Muscle of leg (tissue), 11 donors: ENCODE results near the gene YIPF4. TPM values are rescaled to one million over a fixed set of nuclear protein-coding genes. Genes with fewer than 3 reads are reported as not detected.
"Not testable (repeated sequence)": the region's sequence is repeated elsewhere in the genome, so short reads cannot be mapped to it uniquely, and the experiment has no call there.

ENCODE experiments used
- DNase-seq: peaks from one replicate; pipeline ENCODE4 v3.0.0; 2013
- H3K27ac ChIP-seq: one replicate; pipeline ENCODE4 v1.5.1; 2013; ENCODE audit warnings: mild to moderate bottlenecking, low read length, control low read depth
- H3K27me3 ChIP-seq: one replicate; pipeline ENCODE4 v1.6.1; 2013; ENCODE audit warnings: low read length; ENCODE audit not compliant: control insufficient read depth, insufficient read depth
- H3K36me3 ChIP-seq: one replicate; pipeline ENCODE4 v1.6.1; 2013; ENCODE audit warnings: low read length; ENCODE audit not compliant: control insufficient read depth, insufficient read depth
- H3K4me1 ChIP-seq: one replicate; pipeline ENCODE4 v1.6.1; 2013; ENCODE audit warnings: low read length; ENCODE audit not compliant: control insufficient read depth, insufficient read depth
- H3K4me3 ChIP-seq: one replicate; pipeline ENCODE4 v1.5.1; 2013; ENCODE audit warnings: low read length, control low read depth
- H3K9me3 ChIP-seq: replicated peaks from 2 replicates; pipeline ENCODE4 v1.6.1; 2013; ENCODE audit warnings: low read depth, low read length; ENCODE audit not compliant: control insufficient read depth
- WGBS: methylation state at CpG from one replicate; pipeline ENCODE4 v1.1.5; 2013; ENCODE audit warnings: missing lambda C conversion rate; ENCODE audit not compliant: insufficient coverage; 5-methylcytosine and 5-hydroxymethylcytosine counted together
- polyA plus RNA-seq, 8 donors: library from polyadenylated mRNA; unstranded; fragments of 120-200 nt; gene quantifications; one replicate each; pipeline versions ENCODE4 v1.2.1 to v1.2.3, GENCODE V29; 2013; ENCODE audit warnings: inconsistent platforms in 1 of 8, low replicate concordance in 1 of 8; ENCODE audit not compliant: insufficient read length in 8 of 8, insufficient read depth in 1 of 8
- total RNA-seq: library from RNA; stranded (reverse); fragments of 120-200 nt; gene quantifications from one replicate; pipeline ENCODE4 v1.2.4, GENCODE V29; 2013

YIPF4 gene
- total and polyA plus RNA-seq, 9 donors = 33.4 to 48.4 (median 37.7) TPM

- WGBS = no CpG with 5 or more reads among the region's 7 CpGs
- H3K9me3 ChIP-seq, H3K36me3 ChIP-seq, DNase-seq, H3K4me1 ChIP-seq, H3K27ac ChIP-seq, H3K4me3 ChIP-seq, H3K27me3 ChIP-seq: not testable (repeated sequence)
Measured at GRCh38 chr2:32275790-32276189, 1.9 kb upstream of the YIPF4 start.

DNA sequence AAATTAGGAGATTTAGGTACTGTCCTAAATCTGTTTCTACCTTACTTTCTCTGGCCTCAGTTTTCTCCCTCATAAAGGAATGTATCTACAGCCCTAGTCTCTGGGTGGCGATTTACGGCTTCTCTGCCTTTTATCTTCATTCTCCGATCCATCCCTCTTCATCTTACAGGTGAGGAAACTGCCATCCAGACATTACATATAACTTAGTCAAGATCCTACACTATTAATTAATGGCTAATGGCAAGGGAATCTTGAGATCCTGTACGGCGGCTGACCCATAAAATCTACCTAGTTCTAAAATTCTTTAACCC, 386 bp upstream of the YIPF4 start:
- DNase-seq = peak; percentile 3
- H3K27me3 ChIP-seq = no peaks in the 10 kb centered on the region
- 68% methylated on average over 3 of the region's 5 CpGs for WGBS
- H3K9me3 ChIP-seq = no peaks in the 10 kb centered on the region
- peak overlapping the region; percentile 81 for H3K27ac ChIP-seq
- peaks cover 2% of the 10 kb centered on the region for H3K4me1 ChIP-seq
- H3K36me3 ChIP-seq = peaks cover 11% of the 10 kb centered on the region
- H3K4me3 ChIP-seq = peak overlapping the region; percentile 98

DNA sequence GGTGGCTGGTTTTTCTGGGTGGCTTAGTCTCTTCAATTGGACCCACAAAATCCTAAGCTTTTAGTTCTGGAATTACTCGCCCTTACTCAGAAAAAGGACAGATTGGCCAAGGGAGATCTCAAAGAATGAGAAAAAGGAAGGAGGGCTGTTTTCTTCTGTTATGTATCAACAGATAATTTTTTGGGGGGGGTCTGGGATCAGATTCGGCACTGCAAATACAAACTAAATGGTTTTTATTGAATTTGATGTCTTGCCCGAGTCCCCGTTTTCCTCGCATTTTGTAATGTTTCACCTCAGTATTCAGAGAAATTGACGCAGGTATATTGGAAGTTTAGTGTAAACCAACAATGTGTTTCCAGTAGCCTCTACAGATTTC, 762 bp downstream of the YIPF4 start:
- H3K27ac ChIP-seq = peak overlapping the region; percentile 92
- peak overlapping the region; percentile 98 for H3K4me3 ChIP-seq
- H3K27me3 ChIP-seq = no peaks in the 10 kb centered on the region
- no peaks in the 10 kb centered on the region for H3K9me3 ChIP-seq
- peaks cover 2% of the 10 kb centered on the region for H3K4me1 ChIP-seq
- DNase-seq = no peak
- peaks cover 15% of the 10 kb centered on the region for H3K36me3 ChIP-seq
- no CpG with 5 or more reads among the region's 6 CpGs for WGBS

DNA sequence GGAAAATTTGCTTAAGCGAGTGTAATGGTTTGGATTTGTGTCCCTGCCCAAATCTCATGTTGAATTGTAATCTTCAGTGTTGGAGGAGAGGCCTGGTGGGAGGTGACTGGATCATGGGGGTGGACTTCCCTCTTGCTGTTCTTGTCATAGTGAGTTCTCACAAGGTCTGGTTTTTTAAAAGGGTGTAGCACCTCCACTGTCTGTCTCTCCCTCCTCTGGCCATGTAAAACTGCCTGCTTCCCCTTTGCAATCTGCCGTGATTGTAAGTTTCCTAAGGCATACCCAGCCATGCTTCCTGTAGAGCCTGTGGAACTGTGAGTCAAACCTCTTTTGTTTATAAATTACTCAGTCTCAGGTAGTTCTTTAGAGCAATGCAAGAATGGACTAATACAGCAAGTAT, 6.6 kb downstream of the YIPF4 start:
- H3K36me3 ChIP-seq = peaks cover 22% of the 10 kb centered on the region
- H3K9me3 ChIP-seq = no peaks in the 10 kb centered on the region
- H3K4me3 ChIP-seq = no peak overlapping the region
- H3K27me3 ChIP-seq = no peaks in the 10 kb centered on the region
- 89% methylated on average over 1 of the region's 2 CpGs for WGBS
- no peaks in the 10 kb centered on the region for H3K4me1 ChIP-seq
- no peak overlapping the region for H3K27ac ChIP-seq
- no peak for DNase-seq

DNA sequence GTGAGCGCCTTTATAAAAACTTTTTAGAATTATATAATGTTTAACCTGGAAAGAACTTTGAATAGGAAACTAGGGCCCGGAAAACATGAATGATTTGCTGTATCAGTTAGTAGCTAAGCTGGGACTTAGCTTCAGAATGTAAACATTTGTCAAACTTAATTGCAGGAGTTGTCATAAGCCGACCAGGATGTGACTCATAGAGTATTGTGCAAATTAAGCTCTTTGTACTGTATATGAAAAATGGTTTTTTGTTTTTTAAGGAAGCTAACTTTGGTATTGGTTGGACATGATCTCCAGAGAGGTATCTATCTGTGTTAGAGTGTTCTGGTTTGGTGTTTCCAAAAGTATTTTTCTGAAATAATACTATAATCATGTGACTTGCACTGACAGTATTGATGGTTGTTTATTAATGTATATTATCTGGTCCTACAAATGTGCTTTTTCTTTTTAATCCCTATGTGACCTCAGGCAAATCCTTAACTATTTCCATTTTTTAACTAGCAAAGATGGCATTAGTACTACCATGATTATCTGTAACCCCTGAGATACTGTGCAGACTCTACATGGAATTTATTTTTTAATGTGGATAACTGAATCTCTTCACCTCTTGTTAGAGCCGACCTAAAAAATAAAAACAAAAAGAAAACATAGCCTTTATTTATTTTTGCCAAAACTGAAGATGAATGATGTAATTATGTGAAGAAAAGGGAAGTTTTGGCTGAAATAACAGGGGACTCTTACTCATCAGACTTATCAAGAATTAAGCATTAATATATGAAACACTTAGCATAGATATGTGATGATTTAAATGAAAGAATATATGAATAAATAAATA, 11.7 kb downstream of the YIPF4 start:
- no peaks in the 10 kb centered on the region for H3K27me3 ChIP-seq
- no peak overlapping the region for H3K27ac ChIP-seq
- no peaks in the 10 kb centered on the region for H3K9me3 ChIP-seq
- no peak for DNase-seq
- peaks cover 9% of the 10 kb centered on the region for H3K36me3 ChIP-seq
- 60% methylated on average over 1 of the region's 4 CpGs for WGBS
- H3K4me3 ChIP-seq = no peak overlapping the region
- no peaks in the 10 kb centered on the region for H3K4me1 ChIP-seq

- peak; percentile 16 for DNase-seq
- H3K4me1 ChIP-seq = no peaks in the 10 kb centered on the region
- H3K27me3 ChIP-seq = no peaks in the 10 kb centered on the region
- WGBS = no CpG with 5 or more reads among the region's 2 CpGs
- no peaks in the 10 kb centered on the region for H3K9me3 ChIP-seq
- no peak overlapping the region for H3K27ac ChIP-seq
- H3K36me3 ChIP-seq = peaks cover 5% of the 10 kb centered on the region
- H3K4me3 ChIP-seq = no peak overlapping the region
Measured at GRCh38 chr2:32290000-32290339, 12.3 kb downstream of the YIPF4 start.

DNA sequence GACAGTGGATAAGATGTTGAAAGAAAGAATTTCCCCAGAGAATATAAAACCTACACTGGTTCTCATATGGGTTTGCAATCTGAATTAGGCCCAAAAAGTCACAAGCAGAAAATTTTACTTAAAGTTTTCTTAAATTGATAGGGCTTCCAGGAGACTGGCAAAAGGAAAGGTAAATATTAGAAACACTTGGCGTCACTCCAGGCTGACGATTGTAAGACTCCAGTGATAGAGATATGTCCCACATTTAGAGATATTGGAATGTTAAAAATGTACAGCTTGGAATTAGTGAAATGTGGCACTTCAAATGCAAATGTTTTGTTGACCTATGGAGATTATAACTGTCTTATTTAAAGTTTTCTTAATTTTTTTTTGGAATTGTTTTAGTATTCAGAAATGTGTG, 14.0 kb downstream of the YIPF4 start:
- no CpG with 5 or more reads among the region's 2 CpGs for WGBS
- Histone ChIP-seq H3K36me3 (peaks cover 14% of the 10 kb centered on the region), H3K27ac (no peak overlapping the region), H3K4me1 (no peaks in the 10 kb centered on the region), H3K27me3 (no peaks in the 10 kb centered on the region), H3K4me3 (no peak overlapping the region), H3K9me3 (peaks cover 3% of the 10 kb centered on the region)
- DNase-seq = no peak

DNA sequence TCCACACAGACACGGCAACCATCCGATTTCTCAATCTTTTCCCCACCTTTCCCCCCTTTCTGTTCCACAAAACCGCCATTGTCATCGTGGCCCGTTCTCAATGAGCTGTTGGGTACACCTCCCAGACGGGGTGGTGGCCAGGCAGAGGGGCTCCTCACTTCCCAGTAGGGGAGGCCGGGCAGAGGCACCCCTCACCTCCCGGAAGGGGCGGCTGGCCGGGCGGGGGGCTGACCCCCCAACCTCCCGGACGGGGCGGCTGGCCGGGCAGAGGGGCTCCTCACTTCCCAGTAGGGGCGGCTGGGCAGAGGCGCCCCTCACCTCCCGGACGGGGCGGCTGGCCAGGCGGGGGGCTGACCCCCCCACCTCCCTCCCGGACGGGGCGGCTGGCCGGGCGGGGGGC, 15.8 kb downstream of the YIPF4 start:
- H3K36me3 ChIP-seq = peaks cover 12% of the 10 kb centered on the region
- not testable (repeated sequence) for H3K4me1 ChIP-seq, H3K27ac ChIP-seq, H3K27me3 ChIP-seq, DNase-seq, H3K4me3 ChIP-seq, H3K9me3 ChIP-seq
- WGBS = no CpG with 5 or more reads among the region's 26 CpGs

DNA sequence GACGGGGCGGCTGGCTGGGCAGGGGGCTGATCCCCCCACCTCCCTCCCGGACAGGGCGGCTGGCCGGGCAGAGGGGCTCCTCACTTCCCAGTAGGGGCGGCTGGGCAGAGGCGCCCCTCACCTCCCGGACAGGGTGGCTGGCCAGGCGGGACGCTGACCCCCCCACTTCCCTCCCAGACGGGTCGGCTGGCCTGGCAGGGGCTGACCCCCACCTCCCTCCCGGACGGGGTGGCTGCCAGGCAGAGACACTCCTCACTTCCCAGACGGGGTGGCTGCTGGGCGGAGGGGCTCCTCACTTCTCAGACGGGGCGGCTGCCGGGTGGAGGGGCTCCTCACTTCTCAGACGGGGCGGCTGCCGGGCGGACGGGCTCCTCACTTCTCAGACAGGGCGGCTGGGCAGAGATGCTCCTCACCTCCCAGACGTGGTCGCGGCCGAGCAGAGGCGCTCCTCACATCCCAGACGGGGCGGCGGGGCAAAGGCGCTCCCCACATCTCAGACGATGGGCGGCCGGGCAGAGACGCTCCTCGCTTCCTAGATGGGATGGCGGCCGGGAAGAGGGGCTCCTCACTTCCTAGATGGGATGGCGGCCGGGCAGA, 16.4 kb downstream of the YIPF4 start:
- not testable (repeated sequence) for H3K27me3 ChIP-seq, H3K9me3 ChIP-seq, H3K4me1 ChIP-seq, DNase-seq, H3K4me3 ChIP-seq, H3K27ac ChIP-seq
- H3K36me3 ChIP-seq = peaks cover 12% of the 10 kb centered on the region
- WGBS = 100% methylated on average over 12 of the region's 43 CpGs

DNA sequence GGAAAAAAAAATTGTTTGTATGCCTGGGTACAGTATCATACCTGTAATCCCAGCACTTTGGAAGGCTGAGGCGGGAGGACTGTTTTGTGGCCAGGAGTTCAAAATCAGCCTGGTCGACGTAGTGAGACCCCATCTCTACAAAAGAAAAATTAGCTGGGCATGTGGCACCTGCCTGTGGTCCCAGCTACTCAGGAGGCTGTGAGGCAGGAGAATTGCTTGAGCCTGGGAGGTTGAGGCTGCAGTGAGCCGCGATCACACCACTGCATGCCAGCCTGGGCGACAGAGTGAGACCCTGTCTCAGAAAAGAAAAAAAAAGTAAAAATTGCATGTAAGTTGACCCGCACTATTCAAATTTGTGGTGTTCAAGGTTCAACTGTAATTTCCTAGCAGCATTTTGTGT, 32.9 kb downstream of the YIPF4 start:
- H3K36me3 ChIP-seq = no peaks in the 10 kb centered on the region
- WGBS = 92% methylated on average over 4 of the region's 7 CpGs

More for the DNA sequence above, 32.9 kb downstream of the YIPF4 start:
- Histone ChIP-seq H3K4me3 (no peak overlapping the region), H3K4me1 (no peaks in the 10 kb centered on the region), H3K9me3 (no peaks in the 10 kb centered on the region), H3K27ac (no peak overlapping the region), H3K27me3 (no peaks in the 10 kb centered on the region)
- DNase-seq = no peak
